Mesendoderm (in vitro differentiated cells): ENCODE results near the gene NEDD4L.

Experiments
- DNase-seq: peaks from one replicate; pipeline ENCODE4 v3.0.0; 2013
- H2AK5ac ChIP-seq: 2 replicates; pipeline ENCODE4 v1.6.1; 2013; ENCODE audit warnings: low read length, inconsistent platforms
- H2BK120ac ChIP-seq: 2 replicates; pipeline ENCODE4 v1.6.1; 2013; ENCODE audit warnings: low read depth, mild to moderate bottlenecking, low read length, moderate library complexity, mixed read lengths
- H2BK15ac ChIP-seq: replicated peaks from 2 replicates; pipeline ENCODE4 v1.6.1; 2013; ENCODE audit warnings: low read depth, mild to moderate bottlenecking, moderate library complexity
- H2BK5ac ChIP-seq: 2 replicates; pipeline ENCODE4 v1.6.1; 2013; ENCODE audit warnings: low read length, inconsistent platforms
- H3K18ac ChIP-seq: 2 replicates; pipeline ENCODE4 v1.6.1; 2013; ENCODE audit warnings: mild to moderate bottlenecking, low read length, mixed read lengths
- H3K23ac ChIP-seq: one replicate; pipeline ENCODE4 v1.6.1; 2013; ENCODE audit warnings: low read length
- H3K27ac ChIP-seq: 2 replicates; pipeline ENCODE4 v1.5.1; 2013; ENCODE audit warnings: low read depth, mild to moderate bottlenecking, inconsistent platforms, low read length, moderate library complexity
- H3K27me3 ChIP-seq: 2 replicates; pipeline ENCODE4 v1.6.1; 2013; ENCODE audit warnings: low read length, control low read depth, mild to moderate bottlenecking, inconsistent platforms; ENCODE audit not compliant: insufficient read depth, poor library complexity
- H3K36me3 ChIP-seq: 2 replicates; pipeline ENCODE4 v1.6.1; 2013; ENCODE audit warnings: low read length, inconsistent platforms; ENCODE audit not compliant: control insufficient read depth, insufficient read depth
- H3K4ac ChIP-seq: one replicate; pipeline ENCODE4 v1.6.1; 2013; ENCODE audit warnings: low read depth, mild to moderate bottlenecking, low read length, moderate library complexity
- H3K4me1 ChIP-seq: 2 replicates; pipeline ENCODE4 v1.6.1; 2013; ENCODE audit warnings: low read depth, low read length, inconsistent platforms; ENCODE audit not compliant: control insufficient read depth
- H3K4me2 ChIP-seq: 2 replicates; pipeline ENCODE4 v1.6.1; 2013; ENCODE audit warnings: low read length
- H3K4me3 ChIP-seq: 2 replicates; pipeline ENCODE4 v1.5.1; 2013; ENCODE audit warnings: mild to moderate bottlenecking, low read length
- H3K56ac ChIP-seq: one replicate; pipeline ENCODE4 v1.6.1; 2013; ENCODE audit warnings: low read length
- H3K79me1 ChIP-seq: 2 replicates; pipeline ENCODE4 v1.6.1; 2013; ENCODE audit warnings: low read length, inconsistent platforms
- H3K79me2 ChIP-seq: 2 replicates; pipeline ENCODE4 v1.6.1; 2013; ENCODE audit warnings: mild to moderate bottlenecking, low read length; ENCODE audit not compliant: control insufficient read depth, insufficient read depth
- H3K9ac ChIP-seq: 2 replicates; pipeline ENCODE4 v1.6.1; 2013; ENCODE audit warnings: low read length, inconsistent platforms
- H4K5ac ChIP-seq: one replicate; pipeline ENCODE4 v1.6.1; 2013; ENCODE audit warnings: low read length
- H4K8ac ChIP-seq: one replicate; pipeline ENCODE4 v1.6.1; 2013; ENCODE audit warnings: low read depth, mild to moderate bottlenecking, control low read depth, low read length, moderate library complexity
- WGBS: extraction: QIAGEN DNeasy Blood & Tissue Kit; methylation state at CpG from one replicate; pipeline ENCODE4 v1.1.7; 2013; ENCODE audit warnings: low lambda C conversion rate, missing lambda C conversion rate; ENCODE audit not compliant: insufficient coverage; ENCODE audit errors: extremely low coverage; 5-methylcytosine and 5-hydroxymethylcytosine counted together

NEDD4L gene

DNA sequence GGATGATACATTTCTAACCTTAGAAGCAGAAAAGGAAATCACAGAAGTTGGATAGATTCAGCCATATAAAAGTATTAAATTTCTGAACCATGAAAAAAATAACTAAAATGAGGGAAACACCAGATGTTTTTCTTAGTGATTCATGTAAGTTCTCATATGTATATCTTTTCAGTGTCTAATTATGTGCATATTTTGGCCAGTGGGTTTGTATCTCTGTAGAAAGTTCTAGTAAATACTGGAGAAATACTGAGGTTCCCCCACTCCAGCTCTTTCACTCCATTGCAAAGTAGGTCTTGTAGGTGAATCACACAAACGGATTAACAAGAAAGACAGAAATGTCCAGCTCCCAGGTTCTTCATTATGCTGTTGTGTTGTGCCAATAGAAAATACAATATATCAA is 222.3 kb downstream of the NEDD4L start:
- no peak overlapping the region for H3K27ac ChIP-seq
- no peak overlapping the region for H3K9ac ChIP-seq
- H3K79me2 ChIP-seq, result peaks cover 4% of the 10 kb centered on the region
- no peak overlapping the region for H3K56ac ChIP-seq
- no peaks in the 10 kb centered on the region for H3K4me1 ChIP-seq
- no peak overlapping the region for H3K4me2 ChIP-seq
- H3K27me3 ChIP-seq, result no peaks in the 10 kb centered on the region
- no peak overlapping the region for H4K5ac ChIP-seq
- H3K23ac ChIP-seq, result no peak overlapping the region
- no peak overlapping the region for H3K4me3 ChIP-seq
- H3K36me3 ChIP-seq, result no peaks in the 10 kb centered on the region
- H3K18ac ChIP-seq, result no peak overlapping the region
- no peak overlapping the region for H2BK15ac ChIP-seq
- no peak overlapping the region for H2AK5ac ChIP-seq
- no peak for DNase-seq
- peaks cover 5% of the 10 kb centered on the region for H3K79me1 ChIP-seq
- WGBS, result no CpG with 5 or more reads among the region's 1 CpG
- H2BK5ac ChIP-seq, result no peak overlapping the region
- H4K8ac ChIP-seq, result no peak overlapping the region
- H2BK120ac ChIP-seq, result no peak overlapping the region
- H3K4ac ChIP-seq, result no peak overlapping the region

DNA sequence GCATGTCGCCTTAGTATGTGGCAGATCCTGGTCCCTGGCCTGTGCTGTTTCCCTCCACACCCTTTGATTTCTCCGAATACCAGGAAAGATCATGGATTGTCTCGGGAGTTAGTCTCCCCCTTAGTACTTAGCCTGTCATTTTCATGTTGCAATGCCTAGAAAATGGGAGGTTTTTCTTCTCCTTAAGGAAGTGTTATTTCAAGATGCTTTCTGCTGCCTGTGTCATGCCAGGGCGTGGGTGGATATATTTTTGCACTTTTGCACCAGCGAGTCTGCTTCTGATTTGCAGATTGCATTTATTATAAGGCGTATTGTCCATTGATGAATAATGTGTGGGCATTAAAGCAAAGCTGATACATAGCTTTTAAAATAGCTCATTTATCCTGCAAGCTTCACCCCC is 223.5 kb downstream of the NEDD4L start:
- Histone ChIP-seq H3K79me2 (peaks cover 4% of the 10 kb centered on the region), H3K18ac (no peak overlapping the region), H3K23ac (no peak overlapping the region), H3K4ac (no peak overlapping the region), H4K8ac (no peak overlapping the region), H3K4me3 (no peak overlapping the region), H2BK15ac (no peak overlapping the region), H3K56ac (no peak overlapping the region), H3K4me2 (no peak overlapping the region), H2AK5ac (no peak overlapping the region), H3K9ac (no peak overlapping the region), H3K27me3 (no peaks in the 10 kb centered on the region), H4K5ac (no peak overlapping the region), H3K36me3 (no peaks in the 10 kb centered on the region), H2BK120ac (no peak overlapping the region), H3K4me1 (no peaks in the 10 kb centered on the region), H3K27ac (no peak overlapping the region), H2BK5ac (no peak overlapping the region), H3K79me1 (peaks cover 5% of the 10 kb centered on the region)
- DNase-seq, result no peak
- no CpG with 5 or more reads among the region's 6 CpGs for WGBS

DNA sequence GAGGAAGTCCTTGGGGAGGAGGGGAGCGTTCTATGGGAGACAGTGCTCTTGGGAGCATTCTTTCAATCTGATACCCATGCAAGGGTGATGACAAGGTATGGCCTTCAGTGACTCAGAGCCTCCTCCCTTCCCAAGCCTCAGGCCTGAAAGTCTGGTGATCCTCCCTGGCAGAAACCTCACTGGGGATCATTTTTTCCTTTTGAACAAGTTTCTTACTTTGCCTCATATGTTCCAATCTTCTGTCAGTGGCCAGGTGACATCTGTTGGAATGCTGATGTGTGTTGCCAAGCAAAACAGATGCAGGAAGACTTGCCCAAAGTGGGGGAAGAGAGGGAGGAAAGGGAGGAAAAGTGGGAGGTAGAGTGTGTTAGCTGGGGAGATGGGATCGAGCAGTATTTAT is 224.8 kb downstream of the NEDD4L start:
- H3K4ac ChIP-seq, result no peak overlapping the region
- no peak overlapping the region for H3K23ac ChIP-seq
- no peak overlapping the region for H4K5ac ChIP-seq
- H4K8ac ChIP-seq, result no peak overlapping the region
- peaks cover 4% of the 10 kb centered on the region for H3K79me2 ChIP-seq
- H3K4me1 ChIP-seq, result no peaks in the 10 kb centered on the region
- no peak overlapping the region for H2BK120ac ChIP-seq
- H3K27me3 ChIP-seq, result no peaks in the 10 kb centered on the region
- no peak overlapping the region for H2AK5ac ChIP-seq
- no peak overlapping the region for H3K18ac ChIP-seq
- H2BK15ac ChIP-seq, result no peak overlapping the region
- H3K79me1 ChIP-seq, result peaks cover 5% of the 10 kb centered on the region
- no CpG with 5 or more reads among the region's 2 CpGs for WGBS
- no peak overlapping the region for H3K4me2 ChIP-seq
- no peak overlapping the region for H3K56ac ChIP-seq
- no peak overlapping the region for H3K9ac ChIP-seq
- H3K27ac ChIP-seq, result peak overlapping the region; percentile 23
- H2BK5ac ChIP-seq, result no peak overlapping the region
- no peaks in the 10 kb centered on the region for H3K36me3 ChIP-seq
- H3K4me3 ChIP-seq, result no peak overlapping the region
- DNase-seq, result peak; percentile 75

DNA sequence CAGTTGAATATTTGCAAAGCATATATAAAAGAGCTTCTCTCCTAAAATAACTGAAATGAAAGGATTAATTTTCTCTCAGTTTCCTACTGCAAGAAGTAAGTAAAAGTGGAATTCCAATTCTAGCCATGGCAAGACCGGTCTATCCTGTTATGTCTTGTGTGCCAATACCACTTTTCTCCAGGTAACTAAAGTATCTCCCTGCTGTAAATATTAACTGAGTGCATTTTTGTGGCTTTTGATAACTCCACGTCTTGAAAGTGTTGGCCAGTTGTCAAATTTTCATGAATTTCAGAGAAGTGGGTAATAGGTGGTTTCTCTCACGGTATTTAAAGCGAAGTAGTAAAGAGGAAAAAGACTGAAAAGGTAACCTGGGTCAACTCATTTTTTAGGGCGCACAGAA is 225.9 kb downstream of the NEDD4L start:
- Histone ChIP-seq H3K56ac (no peak overlapping the region), H2BK120ac (no peak overlapping the region), H3K23ac (no peak overlapping the region), H2AK5ac (no peak overlapping the region), H2BK15ac (no peak overlapping the region), H4K5ac (no peak overlapping the region), H3K27ac (no peak overlapping the region), H3K4ac (no peak overlapping the region), H2BK5ac (no peak overlapping the region), H3K79me2 (peaks cover under 1% of the 10 kb centered on the region), H3K4me3 (no peak overlapping the region), H3K79me1 (peaks cover 3% of the 10 kb centered on the region), H3K27me3 (no peaks in the 10 kb centered on the region), H3K4me2 (no peak overlapping the region), H4K8ac (no peak overlapping the region), H3K9ac (no peak overlapping the region), H3K36me3 (no peaks in the 10 kb centered on the region), H3K18ac (no peak overlapping the region), H3K4me1 (no peaks in the 10 kb centered on the region)
- WGBS, result no CpG with 5 or more reads among the region's 5 CpGs
- no peak for DNase-seq

DNA sequence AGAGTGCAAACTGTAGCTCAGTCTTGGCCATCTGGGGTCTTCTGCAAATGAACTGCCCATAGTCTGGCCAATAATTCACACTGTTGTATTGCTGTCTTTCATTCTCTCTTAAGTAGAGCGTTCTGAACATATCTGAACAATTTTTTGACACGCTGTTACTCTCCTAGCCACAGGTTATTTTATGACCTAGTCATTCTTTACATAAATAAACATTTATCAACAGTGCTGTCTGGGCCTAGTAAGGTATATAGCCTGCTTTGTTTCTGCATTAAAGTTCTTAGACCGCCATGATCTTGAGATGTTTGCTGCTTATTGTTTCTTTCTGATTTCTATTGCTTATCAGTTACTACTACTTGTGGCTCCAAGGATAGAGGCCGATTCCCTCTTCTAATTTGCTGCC is 226.4 kb downstream of the NEDD4L start:
- no peak overlapping the region for H2AK5ac ChIP-seq
- no CpG with 5 or more reads among the region's 4 CpGs for WGBS
- no peak overlapping the region for H2BK5ac ChIP-seq
- H4K5ac ChIP-seq, result no peak overlapping the region
- no peaks in the 10 kb centered on the region for H3K36me3 ChIP-seq
- H3K4me1 ChIP-seq, result no peaks in the 10 kb centered on the region
- no peak overlapping the region for H2BK120ac ChIP-seq
- peaks cover under 1% of the 10 kb centered on the region for H3K79me1 ChIP-seq
- no peak for DNase-seq
- H3K79me2 ChIP-seq, result peaks cover under 1% of the 10 kb centered on the region
- H3K27me3 ChIP-seq, result no peaks in the 10 kb centered on the region
- no peak overlapping the region for H3K4me2 ChIP-seq
- no peak overlapping the region for H3K18ac ChIP-seq
- no peak overlapping the region for H3K23ac ChIP-seq
- H3K56ac ChIP-seq, result no peak overlapping the region
- H4K8ac ChIP-seq, result no peak overlapping the region
- H3K9ac ChIP-seq, result no peak overlapping the region
- peak overlapping the region; percentile 22 for H2BK15ac ChIP-seq
- no peak overlapping the region for H3K4me3 ChIP-seq
- H3K4ac ChIP-seq, result no peak overlapping the region
- no peak overlapping the region for H3K27ac ChIP-seq

DNA sequence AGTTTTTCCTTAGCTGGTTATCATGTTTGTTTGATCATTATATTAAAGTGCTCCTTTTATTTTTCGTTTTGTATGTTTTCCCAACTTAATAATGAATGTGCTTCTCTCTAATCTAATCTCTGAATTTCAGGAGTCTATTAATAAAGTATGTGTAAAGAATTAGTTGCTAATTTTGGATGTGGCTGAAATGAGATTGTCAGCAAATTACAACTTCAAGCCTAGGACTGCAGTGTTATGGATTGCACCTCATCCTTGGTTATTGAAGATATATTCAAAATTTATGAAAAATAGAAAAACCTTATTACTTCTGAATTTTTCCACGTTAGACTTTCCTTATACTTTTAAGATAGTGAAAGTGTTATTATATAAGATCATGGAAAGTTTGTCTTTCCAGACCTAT is 227.7 kb downstream of the NEDD4L start:
- Histone ChIP-seq H3K27me3 (no peaks in the 10 kb centered on the region), H3K79me1 (peaks cover 3% of the 10 kb centered on the region), H4K8ac (no peak overlapping the region), H2BK5ac (no peak overlapping the region), H4K5ac (no peak overlapping the region), H2BK15ac (no peak overlapping the region), H3K36me3 (no peaks in the 10 kb centered on the region), H3K4me3 (no peak overlapping the region), H3K4ac (no peak overlapping the region), H3K23ac (no peak overlapping the region), H3K18ac (no peak overlapping the region), H2AK5ac (no peak overlapping the region), H3K79me2 (peaks cover 2% of the 10 kb centered on the region), H3K56ac (no peak overlapping the region), H2BK120ac (no peak overlapping the region), H3K27ac (no peak overlapping the region), H3K9ac (no peak overlapping the region), H3K4me2 (no peak overlapping the region), H3K4me1 (no peaks in the 10 kb centered on the region)
- DNase-seq, result no peak
- no CpG with 5 or more reads among the region's 2 CpGs for whole genome bisulfite sequencing
